ENCODE measurements around the gene PLD4.
A peak's percentile ranks its signal among the peaks of the same experiment; 100 is the strongest.

Gene PLD4

GRCh38 chr14:104956290-104956890 lies 31.7 kb downstream of the PLD4 start:
- TF ChIP-seq CTCF (conservative IDR thresholded peaks at IDR 0.05) = no peak
- H3K27ac ChIP-seq = no peak overlapping the region

- no peak for TF ChIP-seq CTCF (conservative IDR thresholded peaks at IDR 0.05)
- 0 out of 2 replicates have a peak overlapping the region, but pooled peaks have one; percentile 5 for H3K27ac ChIP-seq
These were observed 32.8 kb downstream of the PLD4 start for GRCh38 chr14:104957146-104958113.

- no peak overlapping the region for H3K27ac ChIP-seq
- no peak for TF ChIP-seq CTCF (conservative IDR thresholded peaks at IDR 0.05)
These were observed 39.9 kb downstream of the PLD4 start for GRCh38 chr14:104964546-104964945.

- H3K27ac ChIP-seq = no peak overlapping the region
- no peak for TF ChIP-seq CTCF (conservative IDR thresholded peaks at IDR 0.05)
These were observed 41.0 kb downstream of the PLD4 start for GRCh38 chr14:104965561-104966231.

GRCh38 chr14:104966261-104966865 lies 41.7 kb downstream of the PLD4 start:
- no peak overlapping the region for H3K27ac ChIP-seq
- no peak for TF ChIP-seq CTCF (conservative IDR thresholded peaks at IDR 0.05)

GRCh38 chr14:104966981-104967385 lies 42.3 kb downstream of the PLD4 start:
- H3K27ac ChIP-seq = no peak overlapping the region
- TF ChIP-seq CTCF (conservative IDR thresholded peaks at IDR 0.05) = no peak

All from VCaP (cell line).